GM10248 (cell line): ENCODE data around the gene VIPR2.
"Not testable (repeated sequence)": the region's sequence is repeated elsewhere in the genome, so short reads cannot be mapped to it uniquely, and the experiment has no call there.

ENCODE experiments used
- CTCF ChIA-PET: fragments of 300-600 bp; sonication (Branson Sonifier 250); formaldehyde crosslinking; extraction: SDS; loops from one replicate; lab custom pipeline; 2021; ENCODE audit warnings: antibody characterized with exemption; lab: Yijun Ruan, JAX
- POLR2A ChIA-PET: fragments of 350-650 bp; sonication (Branson Sonifier 250); formaldehyde crosslinking; extraction: SDS; loops from one replicate; lab custom pipeline; 2020; ENCODE audit warnings: antibody characterized with exemption; lab: Yijun Ruan, JAX
- DNase-seq: peaks from one replicate; pipeline ENCODE4 v3.0.0; 2012; ENCODE audit errors: extremely low spot score
- TF ChIP-seq, protein P1 (sequence below): IDR thresholded peaks from 2 replicates; pipeline ENCODE4 v1.5.1; 2012; ENCODE audit warnings: mild to moderate bottlenecking, low read depth; ENCODE audit errors: extremely low read depth, missing control alignments, control extremely low read depth

The VIPR2 gene

DNA sequence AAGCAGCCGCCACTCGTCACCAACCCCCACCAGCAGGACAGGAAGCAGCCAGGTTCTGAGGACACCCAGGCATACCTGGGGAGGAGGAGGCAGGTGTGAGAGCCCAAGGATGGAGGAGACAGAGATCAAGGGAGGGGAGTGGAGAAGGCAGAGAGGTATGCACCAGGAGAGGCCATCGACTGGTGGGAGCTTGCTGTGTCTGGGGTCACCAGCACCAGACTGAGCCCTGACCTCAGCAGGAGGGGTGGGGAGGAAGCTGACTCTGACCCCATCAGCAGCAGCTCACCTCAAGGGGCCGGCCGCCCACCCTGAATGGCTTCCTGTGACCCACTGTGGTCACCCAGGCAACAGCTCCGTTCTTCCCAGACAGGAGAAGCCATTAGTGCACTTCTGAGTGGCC is 7.8 kb downstream of the VIPR2 start:
- TF ChIP-seq, protein P1, sequence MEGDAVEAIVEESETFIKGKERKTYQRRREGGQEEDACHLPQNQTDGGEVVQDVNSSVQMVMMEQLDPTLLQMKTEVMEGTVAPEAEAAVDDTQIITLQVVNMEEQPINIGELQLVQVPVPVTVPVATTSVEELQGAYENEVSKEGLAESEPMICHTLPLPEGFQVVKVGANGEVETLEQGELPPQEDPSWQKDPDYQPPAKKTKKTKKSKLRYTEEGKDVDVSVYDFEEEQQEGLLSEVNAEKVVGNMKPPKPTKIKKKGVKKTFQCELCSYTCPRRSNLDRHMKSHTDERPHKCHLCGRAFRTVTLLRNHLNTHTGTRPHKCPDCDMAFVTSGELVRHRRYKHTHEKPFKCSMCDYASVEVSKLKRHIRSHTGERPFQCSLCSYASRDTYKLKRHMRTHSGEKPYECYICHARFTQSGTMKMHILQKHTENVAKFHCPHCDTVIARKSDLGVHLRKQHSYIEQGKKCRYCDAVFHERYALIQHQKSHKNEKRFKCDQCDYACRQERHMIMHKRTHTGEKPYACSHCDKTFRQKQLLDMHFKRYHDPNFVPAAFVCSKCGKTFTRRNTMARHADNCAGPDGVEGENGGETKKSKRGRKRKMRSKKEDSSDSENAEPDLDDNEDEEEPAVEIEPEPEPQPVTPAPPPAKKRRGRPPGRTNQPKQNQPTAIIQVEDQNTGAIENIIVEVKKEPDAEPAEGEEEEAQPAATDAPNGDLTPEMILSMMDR: no peak
- POLR2A ChIA-PET: no interaction called here
- no peak for DNase-seq
- CTCF ChIA-PET: interaction anchor here (1.3 kb wide), 1 partner anchor 16 kb away, joined by 3 read pairs; no protein-coding TSS in a partner anchor

DNA sequence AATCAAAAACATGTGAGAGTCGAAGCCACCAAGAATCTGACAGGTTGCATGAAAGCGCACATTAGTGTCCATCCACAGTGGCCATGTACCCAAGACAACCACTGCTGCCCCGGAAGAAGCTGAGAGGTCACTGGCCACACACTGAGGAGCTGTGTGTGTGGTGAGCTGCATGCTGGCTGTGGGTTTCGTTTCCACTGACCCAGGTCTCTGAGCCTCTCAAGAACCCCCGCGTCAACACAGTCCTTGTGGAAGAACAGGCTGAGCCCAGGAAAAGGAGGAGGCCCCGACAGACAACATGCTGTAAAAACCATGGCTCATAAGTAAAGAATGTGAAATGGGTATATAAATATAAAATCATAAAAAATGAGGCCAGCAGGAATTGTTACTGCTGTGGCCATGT is 8.2 kb downstream of the VIPR2 start:
- CTCF ChIA-PET: interaction anchor here (1.3 kb wide), 1 partner anchor 16 kb away, joined by 3 read pairs; no protein-coding TSS in a partner anchor

DNA sequence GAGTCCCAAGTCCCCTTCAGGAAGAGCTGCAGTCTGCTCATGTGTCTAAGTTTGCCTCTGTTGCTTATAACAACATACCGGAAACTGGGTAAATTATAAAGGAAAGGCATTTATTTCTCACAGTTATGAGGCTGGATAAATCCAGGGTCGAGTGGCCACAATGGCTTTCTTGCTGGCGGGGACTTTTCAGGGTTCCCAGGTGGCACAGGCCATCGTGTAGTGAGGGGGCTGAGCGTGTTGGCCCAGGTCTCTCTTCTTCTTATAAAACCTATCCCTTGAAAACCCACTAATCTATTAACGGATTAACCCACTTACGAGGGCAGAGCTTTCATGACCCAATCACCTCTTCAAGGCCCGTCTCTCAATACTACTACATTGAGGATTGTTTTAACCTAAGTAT is 8.7 kb downstream of the VIPR2 start:
- no peak for DNase-seq
- POLR2A ChIA-PET: no interaction called here
- CTCF ChIA-PET: interaction anchor here (1.3 kb wide), 1 partner anchor 15 kb away, joined by 3 read pairs; no protein-coding TSS in a partner anchor
- TF ChIP-seq, protein P1: no peak

More for the DNA sequence above, 8.2 kb downstream of the VIPR2 start:
- POLR2A ChIA-PET: no interaction called here
- TF ChIP-seq, protein P1: no peak
- DNase-seq: no peak

DNA sequence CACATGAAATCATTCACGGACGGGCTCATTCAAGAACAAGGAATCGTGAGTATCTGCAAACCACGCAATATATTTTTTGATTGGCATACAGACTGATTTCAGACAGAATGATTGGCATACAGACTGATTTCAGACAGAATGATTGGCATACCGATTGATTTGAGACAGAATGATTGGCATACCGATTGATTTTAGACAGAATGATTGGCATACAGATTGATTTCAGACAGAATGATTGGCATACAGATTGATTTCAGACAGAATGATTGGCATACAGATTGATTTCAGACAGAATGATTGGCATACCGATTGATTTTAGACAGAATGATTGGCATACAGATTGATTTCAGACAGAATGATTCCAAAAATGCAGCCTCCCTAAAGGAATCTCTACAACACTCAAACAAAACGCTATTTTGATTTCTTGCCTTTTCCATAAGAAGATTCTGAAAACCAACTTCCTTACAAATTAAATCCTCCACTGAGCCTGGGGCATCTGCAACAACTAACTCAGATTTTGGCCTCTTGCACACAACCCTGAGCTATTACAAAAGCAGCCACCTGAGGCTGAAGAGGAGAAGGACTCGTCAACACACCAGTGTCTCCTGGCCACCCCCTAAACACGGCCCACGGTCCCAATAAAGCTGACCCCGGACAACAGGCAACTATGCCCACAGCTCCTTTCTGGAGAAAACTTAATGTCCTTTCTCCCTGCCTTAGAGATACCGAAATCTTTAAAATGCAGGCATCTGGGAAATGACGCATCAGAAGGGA is 11.8 kb downstream of the VIPR2 start:
- POLR2A ChIA-PET, CTCF ChIA-PET, DNase-seq: not testable (repeated sequence)

DNA sequence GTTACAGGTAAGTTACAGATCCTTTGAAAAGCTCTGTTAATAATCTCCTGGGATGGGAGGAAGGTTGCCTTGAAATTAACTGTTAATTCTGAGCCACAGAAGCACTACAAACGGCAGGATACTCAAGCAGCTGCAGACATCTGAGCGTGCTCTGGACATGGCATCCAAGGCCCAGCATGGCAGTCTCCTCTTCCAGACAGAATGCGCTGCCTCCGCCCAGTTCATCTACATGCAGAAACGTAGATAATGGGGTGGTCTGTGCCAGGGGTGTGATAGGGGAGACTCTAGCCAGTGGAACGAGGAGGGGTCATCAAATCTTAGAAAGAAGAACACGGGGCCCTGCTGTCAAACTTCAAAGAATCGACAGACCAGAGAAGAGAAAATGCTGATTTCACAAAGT is 13.8 kb downstream of the VIPR2 start:
- POLR2A ChIA-PET: no interaction called here
- TF ChIP-seq, protein P1: no peak
- DNase-seq: no peak
- CTCF ChIA-PET: interaction anchor here (0.8 kb wide), 1 partner anchor 10 kb away, joined by 3 read pairs; no protein-coding TSS in a partner anchor

DNA sequence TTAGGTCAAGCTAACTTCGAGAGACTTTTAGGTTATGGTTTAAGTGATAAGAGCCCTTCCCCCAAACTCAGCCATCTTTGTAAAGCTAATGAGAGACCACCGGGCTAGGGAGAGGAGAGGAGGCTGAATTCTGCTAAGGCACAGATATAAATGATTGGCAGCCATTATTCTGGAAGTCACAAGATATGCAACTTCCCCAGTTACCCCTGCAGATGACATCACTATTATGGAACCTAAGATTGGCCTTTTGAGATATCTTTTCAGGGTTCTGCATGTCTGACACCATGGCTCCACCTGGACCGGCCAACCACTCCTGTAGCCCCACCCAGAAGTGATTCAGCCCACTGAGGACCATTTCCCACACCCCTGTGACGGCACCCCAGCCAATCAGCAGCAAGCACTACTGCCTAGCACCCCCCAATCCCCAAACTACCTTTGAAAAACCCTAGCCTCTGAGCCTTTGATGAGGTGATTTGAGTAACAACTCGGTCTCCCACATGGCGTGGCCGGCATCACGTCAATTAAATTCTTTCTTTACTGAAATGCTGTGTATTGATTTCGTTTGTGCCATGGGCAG is 14.4 kb downstream of the VIPR2 start:
- CTCF ChIA-PET: interaction anchor here (0.8 kb wide), 1 partner anchor 11 kb away, joined by 3 read pairs; no protein-coding TSS in a partner anchor
- TF ChIP-seq, protein P1: no peak
- no peak for DNase-seq
- POLR2A ChIA-PET: no interaction called here

DNA sequence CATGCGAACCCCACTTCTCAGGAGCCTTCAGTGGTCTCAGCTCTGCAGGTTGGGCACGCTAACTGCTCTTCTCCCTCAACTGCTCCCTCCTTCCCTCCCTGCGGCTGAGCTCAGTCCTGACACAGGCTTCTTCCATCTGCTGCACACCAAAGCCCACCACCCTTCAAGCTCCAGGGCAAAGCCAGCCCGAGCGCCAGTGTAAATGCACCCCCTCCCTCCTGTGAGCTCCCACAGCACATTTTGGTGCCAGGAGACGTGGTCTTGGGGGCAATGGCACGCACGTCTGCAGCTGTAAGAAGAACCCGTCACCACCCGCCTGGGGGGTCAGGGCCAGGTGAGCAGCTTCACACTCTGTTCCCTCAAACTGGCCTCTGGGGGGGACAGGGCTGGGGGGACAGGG is 15.9 kb downstream of the VIPR2 start:
- ChIA-PET POLR2A (no interaction called here), CTCF (no interaction called here)
- DNase-seq: no peak
- TF ChIP-seq, protein P1: no peak
